Upper lobe of right lung (tissue), 1 donor: ENCODE measurements around the gene PDGFRB. TPM values are rescaled to one million over a fixed set of nuclear protein-coding genes. Genes with fewer than 3 reads are reported as not detected.

ENCODE experiments used
- ATAC-seq: fragments of 200-7000 bp; cut with Tn5 transposase; one replicate; pipeline ENCODE4 v1.9.1; 2020; ENCODE audit warnings: mild to moderate bottlenecking, moderate library complexity
- DNase-seq: peaks from one replicate; pipeline ENCODE4 v3.0.0-alpha.2; 2020
- H3K27ac ChIP-seq: fragments of 200-600 bp; one replicate; pipeline ENCODE4 v1.8.0; 2022
- H3K27me3 ChIP-seq: fragments of 200-600 bp; one replicate; pipeline ENCODE4 v1.8.0; 2022; ENCODE audit warnings: mild to moderate bottlenecking
- H3K36me3 ChIP-seq: fragments of 200-600 bp; one replicate; pipeline ENCODE4 v1.8.0; 2022
- H3K4me1 ChIP-seq: fragments of 200-600 bp; one replicate; pipeline ENCODE4 v1.8.0; 2022
- H3K4me3 ChIP-seq: fragments of 200-600 bp; one replicate; pipeline ENCODE4 v1.8.0; 2022; ENCODE audit warnings: mild to moderate bottlenecking
- H3K9me3 ChIP-seq: fragments of 200-600 bp; one replicate; pipeline ENCODE4 v1.8.0; 2022
- CTCF ChIP-seq: fragments of 200-600 bp; IDR thresholded peaks from one replicate; pipeline ENCODE4 v1.8.0; 2022; ENCODE audit warnings: antibody characterized with exemption
- intact Hi-C: fragments of 100-400 bp; cut with DNase I; formaldehyde crosslinking; loops from one replicate; pipeline ENCODE4 v1.11.0; 2022
- total RNA-seq: library from RNA; stranded (reverse); fragmentation: NEBNext Ultra II Directional; extraction: Animal tissue kit (Norgen Biotek cat#: 25700); gene quantifications from one replicate; pipeline ENCODE4 v1.2.1, GENCODE V29; 2021
- donor health status: DM: no; HTN: yes; CAD: no; lungs with severe emphysema.

Gene PDGFRB
- total RNA-seq, 1 donor from 2014 or later = 120 TPM

- H3K4me1 ChIP-seq = peaks cover 45% of the 10 kb centered on the region
- intact Hi-C loops = no loop called here
- ATAC-seq (no peak), DNase-seq (no peak)
- H3K36me3 ChIP-seq = peaks cover 4% of the 10 kb centered on the region
- H3K27ac ChIP-seq = no peak overlapping the region
- no peak for TF ChIP-seq CTCF
- H3K4me3 ChIP-seq = no peak overlapping the region
- no peaks in the 10 kb centered on the region for H3K9me3 ChIP-seq
- no peaks in the 10 kb centered on the region for H3K27me3 ChIP-seq
These were observed 21.5 kb downstream of the PDGFRB start for GRCh38 chr5:150134198-150134588.

GRCh38 chr5:150133581-150134197 lies 22.0 kb downstream of the PDGFRB start:
- H3K36me3 ChIP-seq = peaks cover 9% of the 10 kb centered on the region
- H3K27me3 ChIP-seq = no peaks in the 10 kb centered on the region
- no peak for TF ChIP-seq CTCF
- H3K27ac ChIP-seq = no peak overlapping the region
- peaks cover 40% of the 10 kb centered on the region for H3K4me1 ChIP-seq
- DNase-seq (no peak), ATAC-seq (no peak)
- no peaks in the 10 kb centered on the region for H3K9me3 ChIP-seq
- H3K4me3 ChIP-seq = no peak overlapping the region
- intact Hi-C loops = no loop called here

- TF ChIP-seq CTCF = no peak
- H3K36me3 ChIP-seq = peaks cover 16% of the 10 kb centered on the region
- H3K27ac ChIP-seq = no peak overlapping the region
These were observed 22.9 kb downstream of the PDGFRB start for GRCh38 chr5:150132740-150133139.

GRCh38 chr5:150131978-150132694 lies 23.5 kb downstream of the PDGFRB start:
- Histone ChIP-seq H3K27ac (no peak overlapping the region), H3K4me3 (no peak overlapping the region), H3K4me1 (peaks cover 25% of the 10 kb centered on the region), H3K27me3 (no peaks in the 10 kb centered on the region), H3K9me3 (no peaks in the 10 kb centered on the region), H3K36me3 (peaks cover 16% of the 10 kb centered on the region)
- no peak for TF ChIP-seq CTCF
- DNase-seq (no peak), ATAC-seq (peak; percentile 4)
- intact Hi-C loops = no loop called here

More at GRCh38 chr5:150132740-150133139, 22.9 kb downstream of the PDGFRB start:
- Histone ChIP-seq H3K4me3 (no peak overlapping the region), H3K27me3 (no peaks in the 10 kb centered on the region), H3K4me1 (peaks cover 31% of the 10 kb centered on the region), H3K9me3 (no peaks in the 10 kb centered on the region)
- intact Hi-C loops = no loop called here
- ATAC-seq = no peak
- no peak for DNase-seq

- peaks cover 16% of the 10 kb centered on the region for H3K36me3 ChIP-seq
- H3K4me3 ChIP-seq = no peak overlapping the region
- no peak for ATAC-seq
- no peak overlapping the region for H3K27ac ChIP-seq
- H3K27me3 ChIP-seq = no peaks in the 10 kb centered on the region
- no peak for TF ChIP-seq CTCF
- H3K9me3 ChIP-seq = no peaks in the 10 kb centered on the region
- intact Hi-C loops = no loop called here
- no peak for DNase-seq
- H3K4me1 ChIP-seq = peaks cover 19% of the 10 kb centered on the region
These were observed 24.2 kb downstream of the PDGFRB start for GRCh38 chr5:150131461-150131860.
